Endothelial cell of umbilical vein (primary cell): ENCODE data around the gene DPYD. TPM values are rescaled to one million over a fixed set of nuclear protein-coding genes. Genes with fewer than 3 reads are reported as not detected.

Source experiments
- BruUV-seq: library from RNA; stranded (reverse); fragments of 400-500 nt; replicated peaks from 2 replicates; lab custom pipeline; 2021; lab: Mats Ljungman, UMichigan
- CTCF ChIA-PET: fragments of 300-600, 350-600 bp; sonication (Branson Sonifier 250); formaldehyde crosslinking; loops from one replicate; lab custom pipeline; 2021; ENCODE audit warnings: antibody characterized with exemption, inconsistent platforms; lab: Charles Lee
- POLR2A ChIA-PET: fragments of 300-600, 350-600 bp; sonication (Branson Sonifier 250); formaldehyde crosslinking; loops from one replicate; lab custom pipeline; 2021; ENCODE audit warnings: antibody characterized with exemption, inconsistent platforms; lab: Charles Lee
- DNase-seq: peaks from one replicate; pipeline ENCODE4 v3.0.0-alpha.2; 2011; ENCODE audit warnings: low read depth, low spot score
- FAIRE-seq: peaks from 2 replicates; lab custom pipeline; 2011; peaks lifted over from hg19 to GRCh38; lab: Jason Lieb, UNC
- H2AFZ ChIP-seq: 2 replicates; pipeline ENCODE4 v1.6.0; 2012; ENCODE audit warnings: low read depth, low read length, control low read depth, inconsistent platforms
- H3K27ac ChIP-seq: 2 replicates; pipeline ENCODE4 v1.5.1; 2011; ENCODE audit warnings: low read depth, mild to moderate bottlenecking, control low read depth, low read length, moderate library complexity; ENCODE audit not compliant: insufficient read depth
- H3K27me3 ChIP-seq, 2 experiments: 2 replicates each; pipeline versions ENCODE4 v1.6.0 to v1.6.1; 2011; ENCODE audit warnings: low read length in 2 of 2, mixed read lengths in 1 of 2; ENCODE audit not compliant: control insufficient read depth in 2 of 2, insufficient read depth in 2 of 2
- H3K36me3 ChIP-seq, 2 experiments: 2 replicates in 1 of 2; 3 replicates in 1 of 2; pipeline ENCODE4 v1.5.1; 2011; ENCODE audit warnings: low read length in 2 of 2, mild to moderate bottlenecking in 1 of 2, moderate library complexity in 1 of 2; ENCODE audit not compliant: control insufficient read depth in 2 of 2, insufficient read depth in 2 of 2; ENCODE audit errors: extremely low read depth in 1 of 2
- H3K4me1 ChIP-seq: 3 replicates; pipeline ENCODE4 v1.5.1; 2011; ENCODE audit warnings: mild to moderate bottlenecking, low read length; ENCODE audit not compliant: control insufficient read depth, insufficient read depth; ENCODE audit errors: extremely low read depth
- H3K4me2 ChIP-seq: 2 replicates; pipeline ENCODE4 v1.6.1; 2011; ENCODE audit warnings: low read length, control low read depth, mixed read lengths; ENCODE audit not compliant: insufficient read depth
- H3K4me3 ChIP-seq, 3 experiments: fragments of 200-600 bp in 1 of 3; sonication (generic), shearing (Covaris generic) in 1 of 3; replicated peaks in 1 of 3; 2 replicates each; pipeline ENCODE4 v1.5.1; 2011 to 2016; ENCODE audit warnings: control low read depth in 3 of 3, low read length in 3 of 3, mild to moderate bottlenecking in 2 of 3, inconsistent platforms in 1 of 3, low read depth in 1 of 3, moderate library complexity in 1 of 3; ENCODE audit not compliant: insufficient read depth in 1 of 3
- H3K79me2 ChIP-seq: 2 replicates; pipeline ENCODE4 v1.6.0; 2012; ENCODE audit warnings: low read length, inconsistent platforms; ENCODE audit not compliant: control insufficient read depth, insufficient read depth
- H3K9ac ChIP-seq: replicated peaks from 2 replicates; pipeline ENCODE3; 2011; ENCODE audit warnings: low read length, control low read depth; ENCODE audit not compliant: insufficient read depth; ENCODE audit errors: extremely low read depth
- H3K9me1 ChIP-seq: replicated peaks from 3 replicates; pipeline ENCODE4 v1.6.0; 2011; ENCODE audit warnings: mild to moderate bottlenecking, low read length; ENCODE audit not compliant: control insufficient read depth, insufficient read depth; ENCODE audit errors: extremely low read depth
- H3K9me3 ChIP-seq: replicated peaks from 2 replicates; pipeline ENCODE4 v1.5.1; 2012; ENCODE audit warnings: low read length, inconsistent platforms; ENCODE audit not compliant: control insufficient read depth, insufficient read depth
- H4K20me1 ChIP-seq: replicated peaks from 2 replicates; pipeline ENCODE3; 2011; ENCODE audit warnings: mild to moderate bottlenecking, low read length; ENCODE audit not compliant: control insufficient read depth, insufficient read depth; ENCODE audit errors: extremely low read depth
- EZH2 ChIP-seq: IDR thresholded peaks from 2 replicates; pipeline ENCODE4 v1.6.1; 2012; ENCODE audit warnings: borderline replicate concordance, low read depth, mild to moderate bottlenecking, moderate library complexity, low read length, inconsistent platforms; ENCODE audit not compliant: severe bottlenecking
- FOS ChIP-seq: IDR thresholded peaks from 2 replicates; pipeline ENCODE4 v1.6.1; 2011; ENCODE audit warnings: mild to moderate bottlenecking, low read length, moderate library complexity, borderline replicate concordance; ENCODE audit not compliant: insufficient read depth
- GATA2 ChIP-seq: IDR thresholded peaks from 2 replicates; pipeline ENCODE4 v1.7.0; 2011; ENCODE audit warnings: low read depth, mild to moderate bottlenecking, moderate library complexity, mixed read lengths, low read length; ENCODE audit not compliant: insufficient read length, insufficient read depth
- JUN ChIP-seq: IDR thresholded peaks from 2 replicates; pipeline ENCODE4 v1.6.1; 2011; ENCODE audit warnings: borderline replicate concordance, low read depth; ENCODE audit not compliant: insufficient read length, insufficient read depth
- MYC ChIP-seq: IDR thresholded peaks from one replicate; pipeline ENCODE4 v1.6.1; 2011; ENCODE audit warnings: mild to moderate bottlenecking, low read depth, low read length
- POLR2A ChIP-seq: IDR thresholded peaks from 2 replicates; pipeline ENCODE4 v1.6.1; 2012; ENCODE audit warnings: low read depth, mild to moderate bottlenecking, control low read depth, low read length
- POLR2AphosphoS5 ChIP-seq: IDR thresholded peaks from 2 replicates; pipeline ENCODE4 v1.6.1; 2012; ENCODE audit warnings: low read depth, mild to moderate bottlenecking, control low read depth, low read length, moderate library complexity; ENCODE audit not compliant: insufficient read depth
- dilution Hi-C: fragments of 300-500 bp; cut with MboI; formaldehyde crosslinking; loops from one replicate; pipeline ENCODE4 v1.15.0; 2019; ENCODE audit warnings: low sequenced_read_pairs; ENCODE audit not compliant: extremely low pct_ligation_motif_present
- intact Hi-C: fragments of 100-400 bp; cut with micrococcal nuclease; formaldehyde crosslinking; loops from one replicate; pipeline ENCODE4 v1.10.0; 2022
- polyA plus RNA-seq, 4 experiments: library from polyadenylated mRNA; depleted of rRNA in 3 of 4; stranded (reverse) in 3 of 4; unstranded in 1 of 4; fragments of >200 nt; gene quantifications; 2 replicates each; pipeline versions ENCODE4 v1.2.1 to v1.2.3, GENCODE V29; 2011 to 2012; ENCODE audit warnings: missing spikeins in 1 of 4
- total RNA-seq: library from RNA; stranded (reverse); gene quantifications from 2 replicates; pipeline ENCODE4 v1.2.3, GENCODE V29; 2021
- TF ChIP-seq, protein P1 (sequence below): IDR thresholded peaks from 2 replicates; pipeline ENCODE4 v1.6.1; 2011; ENCODE audit not compliant: insufficient read depth, insufficient read length
- TF ChIP-seq, protein P2 (sequence below), 2 donors: IDR thresholded peaks; 1 replicate in 1 of 2; 2 replicates in 1 of 2; pipeline ENCODE4 v1.5.1; 2011; ENCODE audit warnings: low read length in 2 of 2, mild to moderate bottlenecking in 2 of 2, moderate library complexity in 2 of 2, control low read depth in 1 of 2, inconsistent platforms in 1 of 2, low read depth in 1 of 2; ENCODE audit not compliant: insufficient read depth in 1 of 2; ENCODE audit errors: extremely low read depth in 1 of 2

DPYD gene
- total and polyA plus RNA-seq, 2 donors (not counting 3 experiments of a cell fraction or from before 2014, with no cell fraction given): 4.6 to 15.1 TPM

DNA sequence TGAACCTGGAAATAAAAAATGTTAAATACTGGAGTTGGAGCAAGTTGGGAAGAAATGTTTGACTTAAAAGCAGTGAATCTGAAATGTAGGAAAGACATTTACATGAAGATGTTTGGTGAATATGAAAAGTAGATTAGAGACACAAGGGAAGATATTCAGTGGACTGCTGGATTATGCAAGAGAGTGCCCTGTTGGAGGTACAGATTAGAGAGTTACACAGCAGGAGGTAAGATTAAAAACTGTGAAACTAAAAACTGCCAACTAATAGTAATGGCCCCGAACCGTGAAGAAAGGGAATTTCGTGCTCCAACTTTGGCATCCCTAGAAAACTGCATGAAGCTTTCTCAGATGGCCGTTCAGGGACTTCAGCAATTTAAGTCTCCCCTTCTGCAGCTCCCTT lies 375.4 kb downstream of the DPYD start:
- H3K27ac ChIP-seq: no peak overlapping the region
- no peaks in the 10 kb centered on the region for H3K36me3 ChIP-seq
- no peaks in the 10 kb centered on the region for H3K9me1 ChIP-seq
- no peaks in the 10 kb centered on the region for H3K4me1 ChIP-seq
- H3K4me2 ChIP-seq: no peak overlapping the region
- TF ChIP-seq GATA2: no peak
- TF ChIP-seq, protein P1, sequence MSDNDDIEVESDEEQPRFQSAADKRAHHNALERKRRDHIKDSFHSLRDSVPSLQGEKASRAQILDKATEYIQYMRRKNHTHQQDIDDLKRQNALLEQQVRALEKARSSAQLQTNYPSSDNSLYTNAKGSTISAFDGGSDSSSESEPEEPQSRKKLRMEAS: no peak
- no peak for TF ChIP-seq POLR2AphosphoS5
- no peak for TF ChIP-seq POLR2A
- TF ChIP-seq MYC: no peak
- TF ChIP-seq, protein P2, sequence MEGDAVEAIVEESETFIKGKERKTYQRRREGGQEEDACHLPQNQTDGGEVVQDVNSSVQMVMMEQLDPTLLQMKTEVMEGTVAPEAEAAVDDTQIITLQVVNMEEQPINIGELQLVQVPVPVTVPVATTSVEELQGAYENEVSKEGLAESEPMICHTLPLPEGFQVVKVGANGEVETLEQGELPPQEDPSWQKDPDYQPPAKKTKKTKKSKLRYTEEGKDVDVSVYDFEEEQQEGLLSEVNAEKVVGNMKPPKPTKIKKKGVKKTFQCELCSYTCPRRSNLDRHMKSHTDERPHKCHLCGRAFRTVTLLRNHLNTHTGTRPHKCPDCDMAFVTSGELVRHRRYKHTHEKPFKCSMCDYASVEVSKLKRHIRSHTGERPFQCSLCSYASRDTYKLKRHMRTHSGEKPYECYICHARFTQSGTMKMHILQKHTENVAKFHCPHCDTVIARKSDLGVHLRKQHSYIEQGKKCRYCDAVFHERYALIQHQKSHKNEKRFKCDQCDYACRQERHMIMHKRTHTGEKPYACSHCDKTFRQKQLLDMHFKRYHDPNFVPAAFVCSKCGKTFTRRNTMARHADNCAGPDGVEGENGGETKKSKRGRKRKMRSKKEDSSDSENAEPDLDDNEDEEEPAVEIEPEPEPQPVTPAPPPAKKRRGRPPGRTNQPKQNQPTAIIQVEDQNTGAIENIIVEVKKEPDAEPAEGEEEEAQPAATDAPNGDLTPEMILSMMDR (IDR thresholded peaks at IDR 0.05; ENCODE audit: extremely low read depth in 1 of 2, insufficient read depth in 1 of 2, low read depth in 1 of 2, low read length in 2 of 2): no peak
- TF ChIP-seq JUN: no peak
- TF ChIP-seq EZH2: no peak
- TF ChIP-seq FOS: no peak
- CTCF ChIA-PET: interaction anchor here (1.2 kb wide), 1 partner anchor 923 kb away, joined by 4 read pairs; no protein-coding TSS in a partner anchor
- intact Hi-C loops (no loop called here), dilution Hi-C loops (no loop called here)
- H2AFZ ChIP-seq: no peak overlapping the region
- H3K27me3 ChIP-seq: no peaks in the 10 kb centered on the region
- no peak overlapping the region for H3K9ac ChIP-seq
- H3K79me2 ChIP-seq: no peaks in the 10 kb centered on the region
- no peaks in the 10 kb centered on the region for H3K9me3 ChIP-seq
- H4K20me1 ChIP-seq: no peaks in the 10 kb centered on the region
- POLR2A ChIA-PET: no interaction called here
- no peak overlapping the region for H3K4me3 ChIP-seq
- no peak for DNase-seq
- FAIRE-seq: no peak
- no TSS peak for BruUV-seq
